Measurements from ENCODE around the gene MMP24. TPM values are rescaled to one million over a fixed set of nuclear protein-coding genes. Genes with fewer than 3 reads are reported as not detected.

Gene MMP24
- total RNA-seq, 6 experiments from 2014 or later = 0.27 to 1.5 (median 0.84) TPM

DNA sequence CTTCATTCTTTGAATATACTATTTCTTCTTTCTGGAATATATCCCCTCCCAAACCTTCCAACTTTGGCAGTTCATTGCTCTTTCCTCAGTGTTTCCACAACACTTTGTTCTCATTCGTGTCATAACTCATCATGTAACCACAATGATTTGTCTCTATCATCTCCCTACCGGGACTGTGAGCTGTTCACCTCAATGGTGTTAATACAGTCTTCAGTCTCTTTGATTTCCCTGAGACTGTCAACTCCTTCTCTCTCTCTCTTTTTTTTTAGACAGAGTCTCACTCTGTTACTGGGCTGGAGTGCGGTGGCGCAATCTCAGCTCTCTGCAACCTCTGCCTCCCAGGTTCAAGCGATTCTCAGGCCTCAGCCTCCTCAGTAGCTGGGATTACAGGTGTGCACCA is 2.5 kb upstream of the MMP24 start:
- no peaks in the 10 kb centered on the region for H3K36me3 ChIP-seq
- no peaks in the 10 kb centered on the region for H3K4me1 ChIP-seq
- no peaks in the 10 kb centered on the region for H3K27me3 ChIP-seq
- ATAC-seq = no peak
- intact Hi-C loops (cut with DNase I) = no loop called here
- H3K4me3 ChIP-seq = no peak overlapping the region
- DNase-seq = no peak
- TF ChIP-seq CTCF (IDR thresholded peaks at IDR 0.05) (no peak), POLR2A (IDR thresholded peaks at IDR 0.05) (no peak)
- H3K9me3 ChIP-seq = no peaks in the 10 kb centered on the region
- H3K27ac ChIP-seq = no peak overlapping the region
- WGBS (ENCODE audit: insufficient coverage, low coverage, low lambda C conversion rate, missing lambda C conversion rate) = 75% methylated on average over 2 of the region's 5 CpGs

DNA sequence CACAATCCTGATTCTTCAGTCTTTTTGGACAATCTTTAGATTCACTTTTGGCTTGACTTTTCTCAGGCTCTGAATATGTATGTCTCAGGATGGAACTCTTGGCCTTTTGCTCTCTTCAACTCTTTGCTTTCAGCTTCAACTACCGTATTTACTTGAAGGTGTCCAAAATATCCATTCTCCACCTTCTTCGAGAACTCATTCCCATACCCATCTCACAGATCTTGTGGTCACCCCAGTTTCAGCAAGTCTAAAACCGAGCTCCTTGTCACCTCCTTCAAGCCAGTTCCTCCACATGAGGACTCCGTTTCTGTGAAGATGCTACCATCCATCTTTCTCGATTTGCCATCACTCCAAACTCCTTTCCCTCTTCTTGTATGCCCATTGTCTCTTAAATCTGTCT is 2.0 kb upstream of the MMP24 start:
- H3K9me3 ChIP-seq = no peaks in the 10 kb centered on the region
- DNase-seq = no peak
- WGBS (ENCODE audit: insufficient coverage, low coverage, low lambda C conversion rate, missing lambda C conversion rate) = 93% methylated on average over 5 of the region's 5 CpGs

DNA sequence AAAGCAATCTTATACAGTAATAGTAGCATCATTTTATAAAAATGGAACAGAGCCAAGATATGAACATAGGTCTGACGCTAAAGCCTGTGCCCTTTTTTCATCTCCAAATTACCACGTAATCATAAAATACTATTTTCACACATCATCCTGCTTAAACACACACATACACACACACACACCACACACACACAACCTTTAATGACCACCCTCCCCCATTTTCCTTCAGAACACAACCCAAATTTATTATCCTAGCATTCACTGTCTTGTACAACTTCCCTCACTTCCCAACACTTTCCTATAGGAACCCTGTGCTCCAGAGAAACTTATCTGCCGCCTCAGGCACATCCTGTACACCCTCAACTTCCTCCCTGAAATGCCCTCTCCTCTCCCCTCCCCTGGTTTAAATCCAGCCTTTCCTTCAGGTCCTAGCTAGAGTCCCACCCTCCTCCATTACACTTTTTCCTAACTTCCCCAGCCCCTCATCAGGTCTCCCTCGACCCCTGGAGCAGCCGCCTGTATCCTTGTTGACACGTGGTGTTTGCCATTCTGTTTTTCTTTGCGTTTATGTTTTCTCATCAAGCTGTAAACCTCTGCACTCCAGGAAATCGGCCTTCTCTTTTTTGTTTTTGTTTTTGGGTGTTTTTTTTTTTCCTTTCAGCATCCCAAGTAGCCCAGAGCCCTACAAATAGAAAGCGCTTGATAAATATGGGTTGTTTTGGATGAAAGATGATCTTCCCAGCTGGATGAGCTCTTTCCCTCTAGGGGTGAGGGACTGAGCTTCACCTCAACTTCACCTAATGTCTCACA is 968 bp upstream of the MMP24 start:
- WGBS (ENCODE audit: insufficient coverage, low coverage, low lambda C conversion rate, missing lambda C conversion rate) = 49% methylated on average over 9 of the region's 9 CpGs
- intact Hi-C loops (cut with DNase I) = no loop called here
- DNase-seq = no peak
- H3K9me3 ChIP-seq = no peaks in the 10 kb centered on the region
- H3K4me3 ChIP-seq = no peak overlapping the region
- ATAC-seq = peak; percentile 49 to 81 (median 77)
- no peak overlapping the region for H3K27ac ChIP-seq
- H3K4me1 ChIP-seq = no peaks in the 10 kb centered on the region
- H3K36me3 ChIP-seq = no peaks in the 10 kb centered on the region
- H3K27me3 ChIP-seq = no peaks in the 10 kb centered on the region
- TF ChIP-seq CTCF (IDR thresholded peaks at IDR 0.05) (no peak), POLR2A (IDR thresholded peaks at IDR 0.05) (no peak)

More for the DNA sequence above, 2.0 kb upstream of the MMP24 start:
- Histone ChIP-seq H3K27ac (no peak overlapping the region), H3K27me3 (no peaks in the 10 kb centered on the region), H3K4me3 (no peak overlapping the region), H3K4me1 (no peaks in the 10 kb centered on the region), H3K36me3 (no peaks in the 10 kb centered on the region)
- no peak for TF ChIP-seq POLR2A (IDR thresholded peaks at IDR 0.05)
- no peak for TF ChIP-seq CTCF (IDR thresholded peaks at IDR 0.05)
- intact Hi-C loops (cut with DNase I) = no loop called here
- ATAC-seq = no peak

DNA sequence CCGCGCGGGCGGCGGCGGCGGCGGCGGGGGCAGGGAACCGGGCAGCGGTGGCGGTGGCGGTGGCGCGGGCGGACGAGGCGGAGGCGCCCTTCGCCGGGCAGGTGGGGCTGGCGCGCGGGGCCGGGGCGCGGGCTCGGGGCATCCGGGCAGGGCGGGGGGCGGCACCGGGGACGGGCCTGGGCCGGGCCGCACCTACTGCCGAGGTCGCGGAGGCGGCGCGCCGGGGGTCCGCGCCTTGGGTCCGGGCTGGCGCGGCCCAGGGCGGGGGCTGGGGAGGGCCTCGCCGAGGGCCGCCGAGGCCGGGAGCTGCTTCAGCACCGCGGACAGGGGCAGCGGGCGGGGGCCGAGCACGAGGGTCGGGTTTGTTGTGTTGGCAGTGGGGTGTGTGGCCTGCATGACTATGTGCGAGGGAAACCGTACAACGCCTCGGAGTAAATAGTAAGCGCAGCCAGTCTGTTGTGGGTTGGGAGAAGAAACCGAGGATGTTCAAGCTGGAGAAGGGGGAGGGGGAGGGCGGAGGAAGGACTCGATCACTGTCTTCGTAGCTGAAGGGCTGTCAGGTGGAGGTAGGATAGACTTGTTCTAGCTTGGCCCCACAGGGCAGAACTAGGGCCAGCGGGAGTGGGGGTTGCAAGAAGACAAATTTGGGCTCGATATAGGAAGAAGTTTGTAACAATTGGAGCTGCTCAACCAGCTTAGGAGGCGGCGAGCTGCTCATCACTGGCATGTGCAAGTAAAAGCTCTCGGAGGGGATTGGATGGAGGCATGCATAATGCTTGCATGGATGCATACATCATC is 593 bp downstream of the MMP24 start:
- intact Hi-C loops (cut with DNase I) = no loop called here
- DNase-seq (peak in 2 of 3 donors; percentile 44 to 46), ATAC-seq (peak; percentile 73 to 81 (median 79))
- no peaks in the 10 kb centered on the region for H3K36me3 ChIP-seq
- H3K4me3 ChIP-seq = peak overlapping the region in 1 of 3 donors; percentile 27
- WGBS (ENCODE audit: insufficient coverage, low coverage, low lambda C conversion rate, missing lambda C conversion rate) = 13% methylated on average over 17 of the region's 74 CpGs
- H3K4me1 ChIP-seq = no peaks in the 10 kb centered on the region
- TF ChIP-seq POLR2A (IDR thresholded peaks at IDR 0.05) = no peak
- TF ChIP-seq CTCF (IDR thresholded peaks at IDR 0.05) = no peak
- no peaks in the 10 kb centered on the region for H3K27me3 ChIP-seq
- no peak overlapping the region for H3K27ac ChIP-seq
- H3K9me3 ChIP-seq = no peaks in the 10 kb centered on the region

All from right lobe of liver (tissue), 6 donors.